Measurements from ENCODE around the gene DMRTB1. TPM values are rescaled to one million over a fixed set of nuclear protein-coding genes. Genes with fewer than 3 reads are reported as not detected.
A peak's percentile ranks its signal among the peaks of the same experiment; 100 is the strongest.

DMRTB1 gene
- total RNA-seq, 6 donors from 2014 or later: not detected

DNA sequence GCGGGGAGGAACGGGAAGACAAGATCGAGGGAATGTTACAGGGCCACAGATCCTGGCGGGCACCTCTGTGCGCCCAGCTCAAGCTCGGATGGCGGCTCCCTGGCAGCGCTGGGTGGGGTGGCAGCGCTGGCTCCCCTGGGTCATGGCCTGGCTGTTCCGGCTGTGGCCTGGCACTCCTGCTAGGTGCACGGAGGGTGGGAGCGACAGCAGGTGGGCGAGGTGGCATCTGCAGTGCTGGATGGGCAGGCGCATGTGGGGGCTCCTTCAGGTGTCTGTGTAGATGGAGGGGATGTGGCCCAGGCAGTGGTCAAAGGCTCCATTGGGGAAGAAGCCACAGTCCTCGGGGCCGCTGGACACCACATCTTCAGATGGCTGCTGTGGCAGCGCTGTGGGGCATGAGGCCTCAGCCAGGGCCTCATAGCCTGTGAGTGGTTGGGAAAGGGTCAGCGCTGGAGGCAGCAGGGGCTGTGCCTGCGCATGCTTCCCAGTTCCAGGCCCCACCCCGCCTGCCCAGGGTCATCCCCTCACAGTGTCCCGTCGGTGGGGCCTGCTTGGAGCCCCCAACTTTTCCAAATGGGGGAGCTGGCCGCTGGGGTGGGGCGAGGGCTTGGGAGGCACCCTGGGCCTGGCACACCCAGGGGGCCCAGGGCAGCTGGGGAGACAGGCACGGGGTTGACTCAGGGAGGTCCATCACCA, 47.3 kb downstream of the DMRTB1 start:
- Histone ChIP-seq H3K27me3 (no peaks in the 10 kb centered on the region), H3K27ac (no peak overlapping the region), H3K9me3 (no peaks in the 10 kb centered on the region), H3K4me1 (no peaks in the 10 kb centered on the region), H3K36me3 (no peaks in the 10 kb centered on the region), H3K4me3 (no peak overlapping the region)
- TF ChIP-seq, protein P1, sequence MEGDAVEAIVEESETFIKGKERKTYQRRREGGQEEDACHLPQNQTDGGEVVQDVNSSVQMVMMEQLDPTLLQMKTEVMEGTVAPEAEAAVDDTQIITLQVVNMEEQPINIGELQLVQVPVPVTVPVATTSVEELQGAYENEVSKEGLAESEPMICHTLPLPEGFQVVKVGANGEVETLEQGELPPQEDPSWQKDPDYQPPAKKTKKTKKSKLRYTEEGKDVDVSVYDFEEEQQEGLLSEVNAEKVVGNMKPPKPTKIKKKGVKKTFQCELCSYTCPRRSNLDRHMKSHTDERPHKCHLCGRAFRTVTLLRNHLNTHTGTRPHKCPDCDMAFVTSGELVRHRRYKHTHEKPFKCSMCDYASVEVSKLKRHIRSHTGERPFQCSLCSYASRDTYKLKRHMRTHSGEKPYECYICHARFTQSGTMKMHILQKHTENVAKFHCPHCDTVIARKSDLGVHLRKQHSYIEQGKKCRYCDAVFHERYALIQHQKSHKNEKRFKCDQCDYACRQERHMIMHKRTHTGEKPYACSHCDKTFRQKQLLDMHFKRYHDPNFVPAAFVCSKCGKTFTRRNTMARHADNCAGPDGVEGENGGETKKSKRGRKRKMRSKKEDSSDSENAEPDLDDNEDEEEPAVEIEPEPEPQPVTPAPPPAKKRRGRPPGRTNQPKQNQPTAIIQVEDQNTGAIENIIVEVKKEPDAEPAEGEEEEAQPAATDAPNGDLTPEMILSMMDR (IDR thresholded peaks at IDR 0.05): no peak
- TF ChIP-seq POLR2AphosphoS5 (IDR thresholded peaks at IDR 0.05) (no peak), POLR2A (IDR thresholded peaks at IDR 0.05) (no peak), EP300 (IDR thresholded peaks at IDR 0.05) (no peak)
- ATAC-seq (ENCODE audit: low FRiP score in 2 of 2) (no peak), DNase-seq (no peak)
- WGBS, 2 donors: 89 to 90% methylated on average over 21 to 25 of the region's 25 CpGs

DNA sequence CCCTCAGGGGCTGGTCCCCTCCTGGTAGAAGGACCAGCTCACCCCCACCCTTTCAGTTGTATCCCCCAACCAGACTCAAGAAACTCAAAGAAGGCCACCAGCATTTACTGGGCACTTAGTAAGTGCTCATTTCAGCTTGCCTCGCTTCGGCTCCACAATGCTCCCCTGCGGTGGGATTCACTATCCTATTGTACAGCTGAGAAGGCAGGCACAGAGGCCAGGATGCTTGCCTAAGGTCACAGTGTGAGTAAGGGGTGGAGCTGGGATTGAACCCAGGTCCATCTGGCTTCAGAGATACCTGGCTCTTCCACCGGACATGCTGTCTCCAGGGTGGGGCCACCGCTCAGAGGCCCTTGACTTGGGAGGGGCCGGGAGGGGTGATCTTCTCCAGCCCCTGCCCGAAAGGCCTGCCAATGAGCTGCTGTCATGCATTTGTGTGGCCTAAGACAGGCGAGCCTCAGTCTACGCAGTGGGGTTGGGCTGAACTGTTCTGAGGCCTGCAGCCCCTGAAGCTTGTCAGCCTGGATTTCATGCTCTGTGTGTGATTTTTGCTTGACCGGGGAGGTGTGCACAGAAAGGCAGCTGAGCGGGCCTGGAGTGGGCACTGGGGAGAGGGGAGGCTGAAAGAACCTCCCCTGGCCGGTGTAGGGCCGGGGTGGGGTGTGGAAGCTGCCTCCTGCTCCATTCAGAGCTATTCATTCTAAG, 48.1 kb downstream of the DMRTB1 start:
- TF ChIP-seq EP300 (IDR thresholded peaks at IDR 0.05) (no peak), POLR2AphosphoS5 (IDR thresholded peaks at IDR 0.05) (no peak), POLR2A (IDR thresholded peaks at IDR 0.05) (no peak)
- TF ChIP-seq, protein P1 (IDR thresholded peaks at IDR 0.05): no peak

DNA sequence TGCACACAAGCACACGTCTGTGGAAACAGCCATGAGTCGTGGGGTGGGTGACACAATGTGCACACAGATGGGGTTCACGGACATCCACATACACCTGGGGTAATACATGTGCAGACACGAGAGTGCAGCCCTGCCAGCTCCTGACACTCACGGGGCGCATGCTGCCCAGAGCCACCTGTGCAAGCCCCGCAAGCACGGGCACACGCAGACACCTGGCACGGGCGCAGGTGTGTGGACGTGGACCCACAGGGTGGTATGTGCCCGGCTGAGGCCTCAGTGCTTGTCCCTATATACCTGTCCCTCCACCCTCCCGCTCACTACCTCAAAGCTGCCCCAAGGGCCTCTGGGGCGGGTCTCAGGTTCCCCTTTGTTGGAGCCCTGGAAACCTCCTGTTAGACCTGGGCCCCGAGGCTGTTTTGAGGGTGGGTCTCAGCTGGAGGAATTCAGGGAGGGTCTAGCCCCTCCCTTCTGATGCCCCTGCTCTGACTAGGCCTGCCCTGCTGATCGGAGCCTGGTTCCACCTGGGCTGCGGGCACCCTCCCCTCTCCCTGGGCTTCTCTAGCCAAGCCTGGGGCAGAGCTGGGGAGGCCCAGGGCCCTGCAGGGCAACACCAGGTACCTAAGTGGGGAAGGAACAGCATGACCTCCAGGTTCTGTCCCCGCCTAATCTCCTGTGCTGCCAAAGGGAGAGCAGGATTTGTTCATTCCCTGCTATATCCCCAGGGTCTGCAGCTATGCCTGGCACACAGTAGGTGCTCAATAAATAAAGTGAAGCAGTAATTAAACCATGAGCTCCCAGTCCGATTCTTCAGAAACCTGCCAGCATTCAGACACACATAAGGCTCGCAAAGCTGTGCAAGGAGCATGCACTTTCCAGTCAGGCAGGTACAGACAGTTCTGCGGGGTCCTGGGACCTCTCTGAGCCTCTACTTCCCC, 49.1 kb downstream of the DMRTB1 start:
- ATAC-seq (ENCODE audit: low FRiP score in 2 of 2): no peak
- Histone ChIP-seq H3K4me3 (no peak overlapping the region), H3K27ac (no peak overlapping the region), H3K27me3 (no peaks in the 10 kb centered on the region), H3K4me1 (peaks cover 0 to 12% (median 4%) of the 10 kb centered on the region in 4 donors), H3K9me3 (no peaks in the 10 kb centered on the region), H3K36me3 (no peaks in the 10 kb centered on the region)
- WGBS, 2 donors: 90 to 94% methylated on average over 6 to 20 of the region's 22 CpGs
- no peak for DNase-seq
- TF ChIP-seq POLR2A (IDR thresholded peaks at IDR 0.05): no peak
- no peak for TF ChIP-seq POLR2AphosphoS5 (IDR thresholded peaks at IDR 0.05)
- no peak for TF ChIP-seq EP300 (IDR thresholded peaks at IDR 0.05)
- TF ChIP-seq, protein P1 (IDR thresholded peaks at IDR 0.05): no peak

More for the DNA sequence above, 48.1 kb downstream of the DMRTB1 start:
- Histone ChIP-seq H3K27me3 (no peaks in the 10 kb centered on the region), H3K36me3 (no peaks in the 10 kb centered on the region), H3K9me3 (no peaks in the 10 kb centered on the region), H3K4me1 (peaks cover 0 to 6% (median 0%) of the 10 kb centered on the region in 4 donors), H3K27ac (no peak overlapping the region), H3K4me3 (no peak overlapping the region)
- WGBS, 2 donors: 90 to 93% methylated on average over 2 to 13 of the region's 13 CpGs
- DNase-seq: no peak
- no peak for ATAC-seq (ENCODE audit: low FRiP score in 2 of 2)

DNA sequence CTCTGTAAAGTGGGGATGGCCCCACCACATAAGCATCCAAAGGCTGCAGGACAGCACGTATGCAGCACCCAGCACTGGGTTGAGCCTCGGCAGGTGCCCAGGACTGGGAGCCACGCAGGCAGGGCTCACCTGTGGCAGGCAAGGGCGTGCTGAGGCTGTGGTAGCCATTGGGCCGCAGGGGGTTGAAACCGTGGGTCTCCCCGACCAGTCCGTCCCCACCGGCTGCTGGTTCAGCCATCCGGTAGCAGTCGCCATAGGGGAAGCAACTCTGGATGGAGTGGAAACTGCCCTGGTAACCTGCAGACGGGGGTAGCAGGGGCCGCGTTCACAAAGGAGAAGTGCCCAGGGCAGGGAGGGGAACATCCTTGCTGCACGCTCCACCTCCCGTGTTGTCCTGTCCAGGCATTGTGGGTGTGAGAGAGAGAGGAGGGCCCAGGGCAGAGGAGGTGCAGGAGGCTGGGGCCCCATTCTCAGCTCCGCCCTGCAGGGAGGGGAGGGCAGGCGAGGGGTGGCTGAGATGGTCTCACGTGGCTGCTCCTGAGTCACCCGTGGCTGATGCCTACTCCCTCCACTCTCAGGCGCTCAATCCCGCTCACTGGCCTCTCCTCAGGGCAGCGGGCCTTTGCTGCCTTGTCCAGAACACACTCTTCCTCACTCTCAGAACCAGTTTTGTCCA, 49.9 kb downstream of the DMRTB1 start:
- DNase-seq: peak in 1 of 2 donors; percentile 31

More for the DNA sequence above, 49.9 kb downstream of the DMRTB1 start:
- Histone ChIP-seq H3K4me3 (no peak overlapping the region), H3K4me1 (peaks cover 0 to 12% (median 4%) of the 10 kb centered on the region in 4 donors), H3K9me3 (no peaks in the 10 kb centered on the region), H3K36me3 (no peaks in the 10 kb centered on the region), H3K27me3 (no peaks in the 10 kb centered on the region), H3K27ac (no peak overlapping the region)
- TF ChIP-seq POLR2AphosphoS5 (IDR thresholded peaks at IDR 0.05): no peak
- TF ChIP-seq, protein P1 (IDR thresholded peaks at IDR 0.05): no peak
- no peak for TF ChIP-seq POLR2A (IDR thresholded peaks at IDR 0.05)
- no peak for TF ChIP-seq EP300 (IDR thresholded peaks at IDR 0.05)
- WGBS, 2 donors: 39 to 62% methylated on average over 16 to 17 of the region's 23 CpGs
- peak; percentile 3 to 48 for ATAC-seq (ENCODE audit: low FRiP score in 2 of 2)

Data from upper lobe of left lung (tissue), 6 donors.